H1 (cell line): Measurements from ENCODE around the gene ASB1. TPM values are rescaled to one million over a fixed set of nuclear protein-coding genes. Genes with fewer than 3 reads are reported as not detected.

ENCODE experiments used
- CTCF ChIA-PET: fragments of 300-600 bp; sonication (Branson Sonifier 250); formaldehyde crosslinking; loops from one replicate; lab custom pipeline; 2021; ENCODE audit not compliant: partially characterized antibody; lab: Charles Lee
- POLR2A ChIA-PET: fragments of 300-600 bp; sonication (Branson Sonifier 250); formaldehyde crosslinking; loops from one replicate; lab custom pipeline; 2021; ENCODE audit warnings: inconsistent platforms; ENCODE audit not compliant: partially characterized antibody; lab: Charles Lee
- DNase-seq, 2 experiments: peaks; one replicate each; pipeline versions ENCODE4 v3.0.0 to v3.0.0-alpha.2; 2010 to 2022; ENCODE audit warnings: low spot score in 2 of 2, low read depth in 1 of 2, mixed read lengths in 1 of 2
- FAIRE-seq: peaks from 2 replicates; lab custom pipeline; 2011; peaks lifted over from hg19 to GRCh38; lab: Jason Lieb, UNC
- H2AFZ ChIP-seq: 2 replicates; pipeline ENCODE4 v1.8.1; 2012; ENCODE audit warnings: low read length, inconsistent platforms
- H2AK5ac ChIP-seq: 2 replicates; pipeline ENCODE4 v1.6.1; 2013; ENCODE audit warnings: low read depth, low read length
- H2BK120ac ChIP-seq: replicated peaks from 2 replicates; pipeline ENCODE3; 2013; ENCODE audit warnings: low read depth, low read length, inconsistent platforms
- H2BK12ac ChIP-seq: 2 replicates; pipeline ENCODE4 v1.6.1; 2013; ENCODE audit warnings: low read depth, low read length
- H2BK15ac ChIP-seq: 2 replicates; pipeline ENCODE4 v1.6.1; 2013; ENCODE audit warnings: low read length
- H2BK20ac ChIP-seq: 2 replicates; pipeline ENCODE4 v1.6.1; 2013; ENCODE audit warnings: low read length
- H2BK5ac ChIP-seq: 2 replicates; pipeline ENCODE4 v1.6.1; 2013; ENCODE audit warnings: low read depth, low read length
- H3K14ac ChIP-seq: 2 replicates; pipeline ENCODE4 v1.6.1; 2013; ENCODE audit warnings: inconsistent platforms; ENCODE audit not compliant: insufficient read length
- H3K18ac ChIP-seq: 2 replicates; pipeline ENCODE4 v1.6.1; 2013; ENCODE audit warnings: low read length; ENCODE audit errors: extremely low read depth
- H3K23ac ChIP-seq: 2 replicates; pipeline ENCODE4 v1.6.1; 2013; ENCODE audit warnings: inconsistent platforms; ENCODE audit not compliant: insufficient read length
- H3K23me2 ChIP-seq: 2 replicates; pipeline ENCODE4 v1.6.1; 2013; ENCODE audit warnings: low read depth, low read length
- H3K27ac ChIP-seq: 2 replicates; pipeline ENCODE4 v1.6.1; 2011; ENCODE audit warnings: low read depth, low read length, inconsistent platforms
- H3K27me3 ChIP-seq, 4 experiments: replicated peaks in 1 of 4; 1 replicate in 1 of 4; 2 replicates in 3 of 4; pipeline versions ENCODE4 v1.6.1 to v1.8.1; 2011 to 2013; ENCODE audit warnings: low read length in 3 of 4, mild to moderate bottlenecking in 3 of 4, inconsistent platforms in 2 of 4, mixed read lengths in 2 of 4, moderate library complexity in 1 of 4; ENCODE audit not compliant: control insufficient read depth in 3 of 4, insufficient read depth in 3 of 4; ENCODE audit errors: extremely low read depth in 1 of 4
- H3K36me3 ChIP-seq, 4 experiments: 2 replicates each; pipeline versions ENCODE4 v1.6.1 to v1.8.1; 2011 to 2013; ENCODE audit warnings: mild to moderate bottlenecking in 4 of 4, low read length in 3 of 4, moderate library complexity in 2 of 4, control low read depth in 1 of 4, inconsistent platforms in 1 of 4; ENCODE audit not compliant: insufficient read depth in 4 of 4, control insufficient read depth in 2 of 4
- H3K4ac ChIP-seq: replicated peaks from 2 replicates; pipeline ENCODE3; 2013; ENCODE audit warnings: low read length, low read depth, mixed read lengths, inconsistent platforms; ENCODE audit not compliant: insufficient read length
- H3K4me1 ChIP-seq, 4 experiments: replicated peaks in 1 of 4; 1 replicate in 1 of 4; 2 replicates in 3 of 4; pipeline versions ENCODE4 v1.6.1 to v1.8.1; 2011 to 2013; ENCODE audit warnings: low read length in 3 of 4, inconsistent platforms in 2 of 4, mixed read lengths in 1 of 4; ENCODE audit not compliant: insufficient read depth in 4 of 4, control insufficient read depth in 3 of 4
- H3K4me2 ChIP-seq, 2 experiments: 2 replicates each; pipeline versions ENCODE4 v1.6.1 to v1.8.1; 2011 to 2013; ENCODE audit warnings: low read depth in 2 of 2, low read length in 2 of 2, control low read depth in 1 of 2, inconsistent platforms in 1 of 2, mild to moderate bottlenecking in 1 of 2; ENCODE audit not compliant: insufficient read depth in 1 of 2
- H3K4me3 ChIP-seq, 4 experiments: fragments of 200-600, 300-600 bp in 1 of 4; sonication (generic), shearing (Covaris generic), sonication (Bioruptor Twin) in 1 of 4; 2 replicates each; pipeline versions ENCODE4 v1.5.1 to v1.8.1; 2011 to 2016; ENCODE audit warnings: low read length in 4 of 4, low read depth in 3 of 4, control low read depth in 2 of 4, inconsistent platforms in 2 of 4, mild to moderate bottlenecking in 2 of 4, mixed read lengths in 1 of 4, moderate library complexity in 1 of 4; ENCODE audit not compliant: insufficient read depth in 2 of 4; ENCODE audit errors: extremely low read depth in 1 of 4
- H3K56ac ChIP-seq: replicated peaks from 2 replicates; pipeline ENCODE3; 2013; ENCODE audit warnings: low read depth, mild to moderate bottlenecking, mixed read lengths, low read length, inconsistent platforms; ENCODE audit not compliant: insufficient read length
- H3K79me1 ChIP-seq: 2 replicates; pipeline ENCODE4 v1.6.1; 2013; ENCODE audit warnings: low read depth, low read length, control low read depth
- H3K79me2 ChIP-seq, 2 experiments: 2 replicates each; pipeline versions ENCODE4 v1.6.1 to v1.8.1; 2012 to 2013; ENCODE audit warnings: low read length in 2 of 2, mild to moderate bottlenecking in 2 of 2, inconsistent platforms in 1 of 2; ENCODE audit not compliant: insufficient read depth in 2 of 2, control insufficient read depth in 1 of 2
- H3K9ac ChIP-seq, 4 experiments: replicated peaks in 1 of 4; 1 replicate in 1 of 4; 2 replicates in 3 of 4; pipeline versions ENCODE4 v1.6.1 to v1.8.1; 2011 to 2013; ENCODE audit warnings: low read depth in 3 of 4, low read length in 3 of 4, control low read depth in 2 of 4, mild to moderate bottlenecking in 2 of 4, moderate library complexity in 2 of 4, inconsistent platforms in 1 of 4; ENCODE audit errors: extremely low read depth in 1 of 4
- H3K9me3 ChIP-seq, 2 experiments: 2 replicates each; pipeline versions ENCODE4 v1.6.1 to v1.8.1; 2012 to 2013; ENCODE audit warnings: mild to moderate bottlenecking in 2 of 2, moderate library complexity in 2 of 2, control low read depth in 1 of 2, inconsistent platforms in 1 of 2, low read depth in 1 of 2, low read length in 1 of 2, mixed read lengths in 1 of 2; ENCODE audit not compliant: insufficient read depth in 2 of 2
- H4K20me1 ChIP-seq, 2 experiments: replicated peaks in 1 of 2; 2 replicates each; pipeline versions ENCODE3 to v1.8.1; 2011 to 2013; ENCODE audit warnings: inconsistent platforms in 2 of 2, low read length in 2 of 2, mild to moderate bottlenecking in 1 of 2; ENCODE audit not compliant: insufficient read depth in 2 of 2, control insufficient read depth in 1 of 2
- H4K5ac ChIP-seq: 2 replicates; pipeline ENCODE4 v1.6.1; 2013; ENCODE audit warnings: low read length, low read depth, mixed read lengths, inconsistent platforms; ENCODE audit not compliant: insufficient read length
- H4K8ac ChIP-seq: 2 replicates; pipeline ENCODE4 v1.8.0; 2013; ENCODE audit warnings: mild to moderate bottlenecking, moderate library complexity, low read length, inconsistent platforms; ENCODE audit not compliant: insufficient read depth; ENCODE audit errors: extremely low read depth
- H4K91ac ChIP-seq: replicated peaks from 2 replicates; pipeline ENCODE3; 2013; ENCODE audit warnings: low read length, mixed read lengths, inconsistent platforms; ENCODE audit not compliant: insufficient read length
- CEBPB ChIP-seq: IDR thresholded peaks from 2 replicates; pipeline ENCODE4 v1.6.1; 2012; ENCODE audit warnings: low read depth, low read length
- POLR2AphosphoS5 ChIP-seq: IDR thresholded peaks from 2 replicates; pipeline ENCODE4 v1.6.1; 2011; ENCODE audit warnings: low read depth, low read length
- WGBS, 2 experiments: shearing (Covaris generic) in 1 of 2; methylation state at CpG; one replicate each; pipeline versions ENCODE4 v1.1.6 to v1.1.7; 2013 to 2015; ENCODE audit warnings: low lambda C conversion rate in 2 of 2, mixed read lengths in 2 of 2, inconsistent platforms in 1 of 2, low coverage in 1 of 2, missing lambda C conversion rate in 1 of 2; ENCODE audit not compliant: insufficient replicate concordance in 2 of 2, insufficient coverage in 1 of 2, insufficient read length in 1 of 2; ENCODE audit errors: extremely low coverage in 1 of 2, missing lambda C conversion rate in 1 of 2; 5-methylcytosine and 5-hydroxymethylcytosine counted together
- polyA plus RNA-seq, 7 experiments: library from polyadenylated mRNA; depleted of rRNA in 3 of 7; stranded (reverse) in 5 of 7; unstranded in 2 of 7; fragments of >200 nt in 5 of 7; fragments of 200-250 nt in 2 of 7; gene quantifications; 1 replicate in 5 of 7; 2 replicates in 1 of 7; 4 replicates in 1 of 7; pipeline versions ENCODE4 v1.2.1 to v1.2.3, GENCODE V29; 2011 to 2013; ENCODE audit warnings: missing spikeins in 2 of 7, mixed read lengths in 2 of 7
- total RNA-seq: library from RNA; stranded (reverse); fragmentation: NEBNext Ultra II Directional; extraction: Animal tissue kit (Norgen Biotek cat#: 25700); gene quantifications from 2 replicates; pipeline ENCODE4 v1.2.1, GENCODE V29; 2021

The ASB1 gene
- total and polyA plus RNA-seq, 2 of the 8 experiments (the other 6 are each of a cell fraction or from before 2014, with no cell fraction given): 24.1 to 36.0 TPM

- no peak overlapping the region for H4K8ac ChIP-seq
- no peak overlapping the region for H3K27ac ChIP-seq
- no peak overlapping the region for H2AFZ ChIP-seq
- H2BK120ac ChIP-seq: no peak overlapping the region
- H2BK20ac ChIP-seq: no peak overlapping the region
- H3K9me3 ChIP-seq: no peaks in the 10 kb centered on the region; a peak in 1 of 4 replicates
- H4K91ac ChIP-seq: no peak overlapping the region
- no peak overlapping the region for H3K4me3 ChIP-seq
- ChIA-PET CTCF (interaction anchor here (1.9 kb wide), 1 partner anchor 19 kb away, joined by 3 read pairs; no protein-coding TSS in a partner anchor), POLR2A (no interaction called here)
- H3K27me3 ChIP-seq: no peaks in the 10 kb centered on the region
- no peak overlapping the region for H3K9ac ChIP-seq
- DNase-seq (no peak), FAIRE-seq (no peak)
- no peak overlapping the region for H3K56ac ChIP-seq
- no peaks in the 10 kb centered on the region; a peak in 1 of 7 replicates for H3K4me1 ChIP-seq
- no peak overlapping the region for H4K5ac ChIP-seq
- H3K23me2 ChIP-seq: no peaks in the 10 kb centered on the region
- H2BK15ac ChIP-seq: no peak overlapping the region
- peaks cover 4 to 12% of the 10 kb centered on the region in 2 experiments for H4K20me1 ChIP-seq
- H3K36me3 ChIP-seq: peaks cover 4 to 42% (median 30%) of the 10 kb centered on the region in 4 experiments; a peak in 6 of 8 replicates
- H3K18ac ChIP-seq: no peak overlapping the region
- no peak for TF ChIP-seq POLR2AphosphoS5
- TF ChIP-seq CEBPB: peak; percentile 76; the same call in 1 of the 2 replicates
- H3K79me1 ChIP-seq: peaks cover 8% of the 10 kb centered on the region; the same call in 1 of the 2 replicates
- no peak overlapping the region for H2AK5ac ChIP-seq
- H3K23ac ChIP-seq: no peak overlapping the region
- 94% methylated on average over 9 of the region's 9 CpGs; no CpG with 5 or more reads in 1 of the 2 experiments for WGBS, 2 experiments
- H3K4me2 ChIP-seq: no peak overlapping the region
- no peak overlapping the region for H3K4ac ChIP-seq
- H2BK12ac ChIP-seq: no peak overlapping the region
- no peaks in the 10 kb centered on the region; a peak in 1 of 4 replicates for H3K79me2 ChIP-seq
- H2BK5ac ChIP-seq: no peak overlapping the region; the same call in 1 of the 2 replicates
- no peak overlapping the region for H3K14ac ChIP-seq
Observed at GRCh38 chr2:238449909-238450417, 23.2 kb downstream of the ASB1 start.
